H9 (cell line): Measurements from ENCODE around the gene DTNBP1. TPM values are rescaled to one million over a fixed set of nuclear protein-coding genes. Genes with fewer than 3 reads are reported as not detected.

Experiments
- DNase-seq: peaks from one replicate; pipeline ENCODE4 v3.0.0-alpha.2; 2017
- H2AFZ ChIP-seq: one replicate; pipeline ENCODE4 v1.6.1; 2013; ENCODE audit warnings: mild to moderate bottlenecking, low read length, control low read depth, moderate library complexity
- H2AK5ac ChIP-seq: 2 replicates; pipeline ENCODE4 v1.6.1; 2013; ENCODE audit warnings: low read length, control low read depth, mixed read lengths; ENCODE audit not compliant: insufficient read length
- H2BK120ac ChIP-seq: one replicate; pipeline ENCODE4 v1.6.1; 2013; ENCODE audit warnings: low read depth, mild to moderate bottlenecking, low read length, control low read depth, inconsistent platforms; ENCODE audit not compliant: poor library complexity, severe bottlenecking
- H2BK12ac ChIP-seq: 2 replicates; pipeline ENCODE4 v1.6.1; 2013; ENCODE audit warnings: low read length, control low read depth, mixed read lengths, low read depth; ENCODE audit not compliant: insufficient read length
- H2BK15ac ChIP-seq: 2 replicates; pipeline ENCODE4 v1.6.1; 2013; ENCODE audit warnings: low read depth, low read length, control low read depth
- H2BK20ac ChIP-seq: one replicate; pipeline ENCODE4 v1.6.1; 2013; ENCODE audit warnings: low read depth, mild to moderate bottlenecking, low read length, control low read depth, inconsistent platforms; ENCODE audit not compliant: poor library complexity, severe bottlenecking
- H2BK5ac ChIP-seq: 2 replicates; pipeline ENCODE4 v1.6.1; 2013; ENCODE audit warnings: low read length, control low read depth, mixed read lengths; ENCODE audit not compliant: insufficient read length
- H3K14ac ChIP-seq: 2 replicates; pipeline ENCODE4 v1.6.1; 2013; ENCODE audit warnings: low read length, control low read depth; ENCODE audit not compliant: insufficient read depth
- H3K18ac ChIP-seq: 2 replicates; pipeline ENCODE4 v1.6.1; 2013; ENCODE audit warnings: low read depth, mild to moderate bottlenecking, mixed read lengths, low read length, control low read depth; ENCODE audit not compliant: insufficient read length
- H3K23ac ChIP-seq: 2 replicates; pipeline ENCODE4 v1.6.1; 2013; ENCODE audit warnings: low read length, control low read depth, mixed read lengths, low read depth; ENCODE audit not compliant: insufficient read length
- H3K23me2 ChIP-seq: 2 replicates; pipeline ENCODE4 v1.6.1; 2013; ENCODE audit warnings: low read depth, mild to moderate bottlenecking, mixed read lengths, low read length, control low read depth; ENCODE audit not compliant: insufficient read length, poor library complexity, severe bottlenecking
- H3K27ac ChIP-seq: 2 replicates; pipeline ENCODE4 v1.5.1; 2013; ENCODE audit warnings: low read length, control low read depth, mixed read lengths, low read depth; ENCODE audit not compliant: insufficient read length
- H3K27me3 ChIP-seq: 2 replicates; pipeline ENCODE4 v1.6.1; 2013; ENCODE audit warnings: low read length, control low read depth, inconsistent platforms; ENCODE audit not compliant: insufficient read depth
- H3K4ac ChIP-seq: 2 replicates; pipeline ENCODE4 v1.6.1; 2013; ENCODE audit warnings: low read depth, mild to moderate bottlenecking, control low read depth, inconsistent platforms, low read length, moderate library complexity
- H3K4me1 ChIP-seq: 2 replicates; pipeline ENCODE4 v1.6.1; 2013; ENCODE audit warnings: low read length, control low read depth, inconsistent platforms; ENCODE audit not compliant: insufficient read depth
- H3K4me2 ChIP-seq: 2 replicates; pipeline ENCODE4 v1.6.1; 2013; ENCODE audit warnings: low read length, control low read depth, mixed read lengths; ENCODE audit not compliant: insufficient read length, insufficient read depth
- H3K56ac ChIP-seq: 2 replicates; pipeline ENCODE4 v1.6.1; 2013; ENCODE audit warnings: low read depth, mild to moderate bottlenecking, mixed read lengths, low read length, control low read depth; ENCODE audit not compliant: insufficient read length
- H3K79me1 ChIP-seq: 2 replicates; pipeline ENCODE4 v1.6.1; 2013; ENCODE audit warnings: low read depth, mild to moderate bottlenecking, moderate library complexity, low read length, control low read depth, inconsistent platforms; ENCODE audit not compliant: insufficient read depth, poor library complexity, severe bottlenecking
- H3K79me2 ChIP-seq: 2 replicates; pipeline ENCODE4 v1.6.1; 2013; ENCODE audit warnings: low read length, control low read depth, inconsistent platforms; ENCODE audit not compliant: insufficient read depth
- H3K9ac ChIP-seq: 2 replicates; pipeline ENCODE4 v1.6.1; 2013; ENCODE audit warnings: low read length, control low read depth, mixed read lengths; ENCODE audit not compliant: insufficient read length; ENCODE audit errors: extremely low read depth
- H3K9me3 ChIP-seq: one replicate; pipeline ENCODE4 v1.6.1; 2013; ENCODE audit warnings: low read depth, low read length, inconsistent platforms; ENCODE audit not compliant: control insufficient read depth
- H3T11ph ChIP-seq: one replicate; pipeline ENCODE4 v1.6.1; 2013; ENCODE audit warnings: mild to moderate bottlenecking, low read length, control low read depth, inconsistent platforms
- H4K20me1 ChIP-seq: one replicate; pipeline ENCODE4 v1.6.1; 2013; ENCODE audit not compliant: control insufficient read depth, insufficient read length, insufficient read depth
- H4K5ac ChIP-seq: 2 replicates; pipeline ENCODE4 v1.6.1; 2013; ENCODE audit warnings: low read depth, mild to moderate bottlenecking, mixed read lengths, low read length, control low read depth; ENCODE audit not compliant: insufficient read length
- H4K8ac ChIP-seq: replicated peaks from 2 replicates; pipeline ENCODE4 v1.6.1; 2013; ENCODE audit warnings: low read length, control low read depth, mixed read lengths, low read depth; ENCODE audit not compliant: insufficient read length
- H4K91ac ChIP-seq: 2 replicates; pipeline ENCODE4 v1.6.1; 2013; ENCODE audit warnings: low read depth, mild to moderate bottlenecking, moderate library complexity, mixed read lengths, low read length, control low read depth; ENCODE audit not compliant: insufficient read length
- H3K27ac Mint-ChIP-seq, 3 experiments: 2 replicates in 2 of 3; 3 replicates in 1 of 3; pipeline ENCODE4 v1.8.0; 2020 to 2021; ENCODE audit warnings: mixed read lengths in 3 of 3, mild to moderate bottlenecking in 1 of 3, moderate library complexity in 1 of 3
- H3K27me3 Mint-ChIP-seq: 2 replicates; pipeline ENCODE4 v1.8.0; 2021; ENCODE audit warnings: low read depth, mild to moderate bottlenecking, moderate library complexity, mixed read lengths
- H3K36me3 Mint-ChIP-seq, 3 experiments: 2 replicates in 2 of 3; 3 replicates in 1 of 3; pipeline ENCODE4 v1.8.0; 2020 to 2021; ENCODE audit warnings: low read depth in 3 of 3, mixed read lengths in 3 of 3; ENCODE audit not compliant: insufficient read depth in 1 of 3
- H3K4me1 Mint-ChIP-seq, 2 experiments: 2 replicates each; pipeline ENCODE4 v1.8.0; 2020; ENCODE audit warnings: mixed read lengths in 2 of 2
- H3K4me3 Mint-ChIP-seq, 2 experiments: 2 replicates in 1 of 2; 3 replicates in 1 of 2; pipeline ENCODE4 v1.8.0; 2020 to 2021; ENCODE audit warnings: mild to moderate bottlenecking in 2 of 2, mixed read lengths in 2 of 2, moderate library complexity in 1 of 2
- H3K9me3 Mint-ChIP-seq, 2 experiments: 2 replicates in 1 of 2; 3 replicates in 1 of 2; pipeline ENCODE4 v1.8.0; 2020; ENCODE audit warnings: mild to moderate bottlenecking in 2 of 2, mixed read lengths in 2 of 2, moderate library complexity in 1 of 2
- WGBS: extraction: QIAGEN DNeasy Blood & Tissue Kit; methylation state at CpG from one replicate; pipeline ENCODE4 v1.1.7; 2013; ENCODE audit warnings: missing lambda C conversion rate, low lambda C conversion rate, mixed read lengths; ENCODE audit not compliant: insufficient read length; ENCODE audit errors: extremely low coverage; 5-methylcytosine and 5-hydroxymethylcytosine counted together
- total RNA-seq: library from RNA; stranded (reverse); gene quantifications from 2 replicates; pipeline ENCODE4 v1.2.1, GENCODE V29; 2021
- TF ChIP-seq, protein P1 (sequence below): fragments of 200-600 bp; sonication (generic); conservative IDR thresholded peaks from 3 replicates; pipeline ENCODE4 v1.8.0; 2021; ENCODE audit warnings: antibody characterized with exemption, mild to moderate bottlenecking

Gene DTNBP1
- total RNA-seq, 1 experiment from 2014 or later, result 12.9 TPM

DNA sequence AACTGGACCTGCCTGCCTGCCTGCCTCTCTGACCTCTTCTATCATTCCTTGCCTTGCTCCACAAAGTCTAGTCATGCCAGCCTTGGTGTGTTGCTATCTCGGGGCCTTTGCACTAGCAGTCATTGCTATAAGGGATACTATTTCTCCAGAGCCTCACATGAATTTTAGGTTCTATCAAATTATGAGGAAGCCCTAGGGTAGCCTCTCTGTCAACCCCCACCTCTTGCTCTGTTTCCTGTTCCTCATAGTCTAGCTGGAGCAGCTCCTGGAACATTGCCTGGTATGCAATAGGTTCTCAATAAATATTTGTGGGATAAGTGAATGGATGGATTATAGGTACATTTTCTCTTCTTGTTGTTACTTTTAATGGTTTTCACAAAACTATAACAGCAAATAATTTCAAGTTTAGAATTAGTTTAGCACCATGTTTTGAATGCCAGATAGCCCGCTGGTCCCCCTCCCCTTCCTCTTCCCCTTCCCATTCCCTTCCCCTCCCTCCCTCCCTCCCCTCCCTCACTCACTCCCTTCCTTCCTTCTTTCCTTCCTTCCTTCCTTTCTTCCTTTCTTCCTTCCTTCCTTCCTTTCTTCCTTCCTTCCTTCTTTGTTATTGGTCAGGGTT is 46.9 kb upstream of the DTNBP1 start:
- Histone ChIP-seq H2BK12ac (no peak overlapping the region), H4K8ac (no peak overlapping the region), H3K4me1 (no peaks in the 10 kb centered on the region), H3K4ac (no peak overlapping the region), H4K91ac (no peak overlapping the region), H3K23ac (no peak overlapping the region), H3K14ac (no peak overlapping the region), H3K79me2 (0 out of 2 replicates have a peak, but pooled peaks cover 3% of the 10 kb centered on the region), H3K27ac (no peak overlapping the region), H3K18ac (no peak overlapping the region), H3K9me3 (no peaks in the 10 kb centered on the region), H2BK5ac (no peak overlapping the region), H3K27me3 (no peaks in the 10 kb centered on the region), H3T11ph (no peak overlapping the region), H4K5ac (no peak overlapping the region), H2BK20ac (no peak overlapping the region), H3K4me2 (no peak overlapping the region), H3K9ac (no peak overlapping the region), H2BK15ac (no peak overlapping the region), H3K23me2 (no peaks in the 10 kb centered on the region), H2AK5ac (no peak overlapping the region), H3K79me1 (no peaks in the 10 kb centered on the region), H3K56ac (no peak overlapping the region), H2AFZ (no peak overlapping the region), H4K20me1 (no peaks in the 10 kb centered on the region), H2BK120ac (no peak overlapping the region)
- no peak for DNase-seq
- no peak overlapping the region for H3K27ac Mint-ChIP-seq
- no peaks in the 10 kb centered on the region; the same call in 1 of the 2 replicates for H3K27me3 Mint-ChIP-seq
- no peak overlapping the region for H3K4me3 Mint-ChIP-seq
- TF ChIP-seq, protein P1, sequence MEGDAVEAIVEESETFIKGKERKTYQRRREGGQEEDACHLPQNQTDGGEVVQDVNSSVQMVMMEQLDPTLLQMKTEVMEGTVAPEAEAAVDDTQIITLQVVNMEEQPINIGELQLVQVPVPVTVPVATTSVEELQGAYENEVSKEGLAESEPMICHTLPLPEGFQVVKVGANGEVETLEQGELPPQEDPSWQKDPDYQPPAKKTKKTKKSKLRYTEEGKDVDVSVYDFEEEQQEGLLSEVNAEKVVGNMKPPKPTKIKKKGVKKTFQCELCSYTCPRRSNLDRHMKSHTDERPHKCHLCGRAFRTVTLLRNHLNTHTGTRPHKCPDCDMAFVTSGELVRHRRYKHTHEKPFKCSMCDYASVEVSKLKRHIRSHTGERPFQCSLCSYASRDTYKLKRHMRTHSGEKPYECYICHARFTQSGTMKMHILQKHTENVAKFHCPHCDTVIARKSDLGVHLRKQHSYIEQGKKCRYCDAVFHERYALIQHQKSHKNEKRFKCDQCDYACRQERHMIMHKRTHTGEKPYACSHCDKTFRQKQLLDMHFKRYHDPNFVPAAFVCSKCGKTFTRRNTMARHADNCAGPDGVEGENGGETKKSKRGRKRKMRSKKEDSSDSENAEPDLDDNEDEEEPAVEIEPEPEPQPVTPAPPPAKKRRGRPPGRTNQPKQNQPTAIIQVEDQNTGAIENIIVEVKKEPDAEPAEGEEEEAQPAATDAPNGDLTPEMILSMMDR, result no peak
- no CpG with 5 or more reads among the region's 2 CpGs for WGBS
- peaks cover 0 to 9% (median 2%) of the 10 kb centered on the region in 3 experiments; a peak in 3 of 7 replicates for H3K36me3 Mint-ChIP-seq
- peaks cover 2 to 12% of the 10 kb centered on the region in 2 experiments; a peak in 3 of 5 replicates for H3K9me3 Mint-ChIP-seq
- H3K4me1 Mint-ChIP-seq, result peaks cover 3 to 6% of the 10 kb centered on the region in 2 experiments; a peak in 2 of 4 replicates
